Panc1 (cell line): Measurements from ENCODE around the gene GAS7. TPM values are rescaled to one million over a fixed set of nuclear protein-coding genes. Genes with fewer than 3 reads are reported as not detected.

ENCODE experiments used
- ATAC-seq: fragments of 200-7000 bp; cut with Tn5 transposase; 2 replicates; pipeline ENCODE4 v1.9.1; 2020; ENCODE audit warnings: mild to moderate bottlenecking, moderate library complexity
- BruUV-seq: library from RNA; stranded (reverse); fragments of 400-500 nt; replicated peaks from 2 replicates; lab custom pipeline; 2021; lab: Mats Ljungman, UMichigan
- CTCF ChIA-PET: fragments of 300-600 bp; sonication (Branson Sonifier 250); formaldehyde crosslinking; loops from one replicate; lab custom pipeline; 2022; ENCODE audit warnings: antibody characterized with exemption; lab: Charles Lee
- POLR2A ChIA-PET: fragments of 300-600 bp; sonication (Branson Sonifier 250); formaldehyde crosslinking; loops from one replicate; lab custom pipeline; 2022; ENCODE audit warnings: antibody characterized with exemption; lab: Charles Lee
- DNase-seq: peaks from one replicate; pipeline ENCODE4 v3.0.0-alpha.2; 2010; ENCODE audit warnings: low read depth, low spot score
- H3K27ac ChIP-seq: 2 replicates; pipeline ENCODE4 v1.5.1; 2011; ENCODE audit warnings: mild to moderate bottlenecking, low read length, inconsistent platforms
- H3K27me3 ChIP-seq: fragments of 200-500 bp; sonication (Bioruptor generic); 2 replicates; pipeline ENCODE4 v1.6.0; 2014; ENCODE audit warnings: low read length, inconsistent platforms; ENCODE audit not compliant: control insufficient read depth, insufficient read depth
- H3K36me3 ChIP-seq: fragments of 200-500 bp; sonication (Bioruptor generic); 2 replicates; pipeline ENCODE4 v1.5.1; 2014; ENCODE audit warnings: inconsistent platforms, mild to moderate bottlenecking, low read length, moderate library complexity; ENCODE audit not compliant: control insufficient read depth, insufficient read depth
- H3K4me1 ChIP-seq: 2 replicates; pipeline ENCODE4 v1.5.1; 2011; ENCODE audit warnings: inconsistent platforms, mild to moderate bottlenecking, low read length, moderate library complexity; ENCODE audit not compliant: control insufficient read depth, insufficient read depth
- H3K4me3 ChIP-seq, 2 experiments: 2 replicates each; pipeline ENCODE4 v1.5.1; 2011 to 2012; ENCODE audit warnings: low read depth in 2 of 2, low read length in 2 of 2, mild to moderate bottlenecking in 2 of 2, inconsistent platforms in 1 of 2, moderate library complexity in 1 of 2
- H3K9me3 ChIP-seq: fragments of 200-500 bp; sonication (Bioruptor generic); 2 replicates; pipeline ENCODE4 v1.5.1; 2014; ENCODE audit warnings: low read depth, mild to moderate bottlenecking, inconsistent platforms, low read length, moderate library complexity; ENCODE audit not compliant: control insufficient read depth, insufficient read depth
- CTCF ChIP-seq: fragments of 450-650 bp; IDR thresholded peaks from 2 replicates; pipeline ENCODE4 v1.5.1; 2017; ENCODE audit warnings: mild to moderate bottlenecking
- POLR2AphosphoS5 ChIP-seq: IDR thresholded peaks from 2 replicates; pipeline ENCODE4 v1.6.1; 2012; ENCODE audit warnings: mild to moderate bottlenecking, low read depth, low read length, moderate library complexity
- SIN3A ChIP-seq: IDR thresholded peaks from 2 replicates; pipeline ENCODE4 v1.6.1; 2012; ENCODE audit warnings: low read depth, mild to moderate bottlenecking, low read length, moderate library complexity, borderline replicate concordance; ENCODE audit not compliant: insufficient read depth
- TCF7L2 ChIP-seq: IDR thresholded peaks from 2 replicates; pipeline ENCODE4 v1.6.1; 2011; ENCODE audit warnings: mild to moderate bottlenecking, low read depth, low read length, inconsistent platforms
- in situ Hi-C: cut with HindIII; loops from 2 replicates; pipeline ENCODE4 v1.10.0; 2016; ENCODE audit warnings: low sequenced_read_pairs, low pct_unique_long_range_greater_than_20kb
- intact Hi-C: fragments of 100-400 bp; cut with micrococcal nuclease; formaldehyde crosslinking; loops from one replicate; pipeline ENCODE4 v1.10.0; 2022; ENCODE audit not compliant: unreplicated experiment
- total RNA-seq: library from RNA; stranded (reverse); gene quantifications from one replicate; pipeline ENCODE4 v1.2.1, GENCODE V29; 2021; ENCODE audit not compliant: unreplicated experiment
- TF ChIP-seq, protein P1 (sequence below), 2 experiments: IDR thresholded peaks; 2 replicates each; pipeline ENCODE4 v1.6.1; 2011 to 2012; ENCODE audit warnings: low read depth in 2 of 2, control low read depth in 1 of 2, low read length in 1 of 2, mild to moderate bottlenecking in 1 of 2, moderate library complexity in 1 of 2; ENCODE audit not compliant: insufficient read depth in 1 of 2

The GAS7 gene
- total RNA-seq, 1 experiment from 2014 or later, result 0.05 TPM

- H3K27ac ChIP-seq, result no peak overlapping the region
- no peaks in the 10 kb centered on the region for H3K36me3 ChIP-seq
- no peaks in the 10 kb centered on the region for H3K9me3 ChIP-seq
- ATAC-seq (no peak), DNase-seq (no peak)
- CTCF ChIA-PET, result no interaction called here
- no peak overlapping the region for H3K4me3 ChIP-seq
- intact Hi-C loops, result no loop called here
- no peaks in the 10 kb centered on the region; the same call in 1 of the 2 replicates for H3K27me3 ChIP-seq
- no TSS peak for BruUV-seq
- H3K4me1 ChIP-seq, result no peaks in the 10 kb centered on the region
- POLR2A ChIA-PET, result no interaction called here
- in situ Hi-C loops, result no loop called here
- TF ChIP-seq TCF7L2, result no peak
Measured at GRCh38 chr17:10116753-10117420, 81.5 kb downstream of the GAS7 start.

DNA sequence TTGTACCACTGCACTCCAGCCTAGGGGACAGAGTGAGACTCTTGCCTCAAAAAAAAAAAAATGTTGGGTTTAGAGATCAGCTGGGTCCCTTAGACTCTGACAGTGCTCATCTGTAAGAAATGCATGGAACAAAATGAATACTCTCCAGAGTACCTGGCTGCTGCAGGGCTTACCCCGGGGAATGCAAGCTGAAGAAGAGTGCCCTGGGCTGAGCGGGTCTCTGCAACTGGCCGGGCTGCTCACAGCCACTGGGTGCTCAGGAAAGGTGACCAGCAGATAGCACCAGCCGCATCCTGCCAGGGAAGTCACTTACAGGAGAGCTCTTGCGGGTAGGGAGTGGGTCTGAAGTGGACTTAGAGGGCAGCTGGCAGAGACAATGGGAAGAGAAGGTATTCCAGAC is 82.1 kb downstream of the GAS7 start:
- in situ Hi-C loops, result no loop called here
- TF ChIP-seq, protein P1, sequence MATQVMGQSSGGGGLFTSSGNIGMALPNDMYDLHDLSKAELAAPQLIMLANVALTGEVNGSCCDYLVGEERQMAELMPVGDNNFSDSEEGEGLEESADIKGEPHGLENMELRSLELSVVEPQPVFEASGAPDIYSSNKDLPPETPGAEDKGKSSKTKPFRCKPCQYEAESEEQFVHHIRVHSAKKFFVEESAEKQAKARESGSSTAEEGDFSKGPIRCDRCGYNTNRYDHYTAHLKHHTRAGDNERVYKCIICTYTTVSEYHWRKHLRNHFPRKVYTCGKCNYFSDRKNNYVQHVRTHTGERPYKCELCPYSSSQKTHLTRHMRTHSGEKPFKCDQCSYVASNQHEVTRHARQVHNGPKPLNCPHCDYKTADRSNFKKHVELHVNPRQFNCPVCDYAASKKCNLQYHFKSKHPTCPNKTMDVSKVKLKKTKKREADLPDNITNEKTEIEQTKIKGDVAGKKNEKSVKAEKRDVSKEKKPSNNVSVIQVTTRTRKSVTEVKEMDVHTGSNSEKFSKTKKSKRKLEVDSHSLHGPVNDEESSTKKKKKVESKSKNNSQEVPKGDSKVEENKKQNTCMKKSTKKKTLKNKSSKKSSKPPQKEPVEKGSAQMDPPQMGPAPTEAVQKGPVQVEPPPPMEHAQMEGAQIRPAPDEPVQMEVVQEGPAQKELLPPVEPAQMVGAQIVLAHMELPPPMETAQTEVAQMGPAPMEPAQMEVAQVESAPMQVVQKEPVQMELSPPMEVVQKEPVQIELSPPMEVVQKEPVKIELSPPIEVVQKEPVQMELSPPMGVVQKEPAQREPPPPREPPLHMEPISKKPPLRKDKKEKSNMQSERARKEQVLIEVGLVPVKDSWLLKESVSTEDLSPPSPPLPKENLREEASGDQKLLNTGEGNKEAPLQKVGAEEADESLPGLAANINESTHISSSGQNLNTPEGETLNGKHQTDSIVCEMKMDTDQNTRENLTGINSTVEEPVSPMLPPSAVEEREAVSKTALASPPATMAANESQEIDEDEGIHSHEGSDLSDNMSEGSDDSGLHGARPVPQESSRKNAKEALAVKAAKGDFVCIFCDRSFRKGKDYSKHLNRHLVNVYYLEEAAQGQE (IDR thresholded peaks at IDR 0.05; ENCODE audit: insufficient read depth in 1 of 2, low read depth in 2 of 2, low read length in 1 of 2), result no peak
- TF ChIP-seq POLR2AphosphoS5, result no peak
- no peak for TF ChIP-seq CTCF
- TF ChIP-seq SIN3A, result no peak
- no peak for TF ChIP-seq TCF7L2

GRCh38 chr17:10115536-10115932 is 82.9 kb downstream of the GAS7 start:
- in situ Hi-C loops, result no loop called here

More for the DNA sequence above, 82.1 kb downstream of the GAS7 start:
- H3K27me3 ChIP-seq, result no peaks in the 10 kb centered on the region; the same call in 1 of the 2 replicates
- no peak for ATAC-seq
- H3K9me3 ChIP-seq, result no peaks in the 10 kb centered on the region
- intact Hi-C loops, result no loop called here
- H3K36me3 ChIP-seq, result no peaks in the 10 kb centered on the region
- no TSS peak for BruUV-seq
- no peak overlapping the region for H3K4me3 ChIP-seq
- ChIA-PET POLR2A (no interaction called here), CTCF (no interaction called here)
- no peaks in the 10 kb centered on the region for H3K4me1 ChIP-seq
- H3K27ac ChIP-seq, result no peak overlapping the region
- DNase-seq, result no peak

More at GRCh38 chr17:10115536-10115932, 82.9 kb downstream of the GAS7 start:
- no peak for ATAC-seq
- Histone ChIP-seq H3K9me3 (no peaks in the 10 kb centered on the region), H3K4me1 (no peaks in the 10 kb centered on the region), H3K36me3 (no peaks in the 10 kb centered on the region), H3K27me3 (no peaks in the 10 kb centered on the region; the same call in 1 of the 2 replicates), H3K4me3 (no peak overlapping the region), H3K27ac (no peak overlapping the region)
- ChIA-PET POLR2A (no interaction called here), CTCF (no interaction called here)
- no TSS peak for BruUV-seq
- TF ChIP-seq CTCF, result no peak
- no peak for TF ChIP-seq TCF7L2
- no peak for TF ChIP-seq POLR2AphosphoS5
- TF ChIP-seq, protein P1 (IDR thresholded peaks at IDR 0.05; ENCODE audit: insufficient read depth in 1 of 2, low read depth in 2 of 2, low read length in 1 of 2), result no peak
- TF ChIP-seq SIN3A, result no peak
- intact Hi-C loops, result no loop called here
- DNase-seq, result no peak
